Fibroblast of upper back skin (primary cell): ENCODE results near the gene GRIN2A.

Experiments
- DNase-seq: peaks from one replicate; pipeline ENCODE4 v3.0.0-alpha.2; 2013

The GRIN2A gene

GRCh38 chr16:10181196-10182162 lies 749 bp downstream of the GRIN2A start:
- DNase-seq: peak; percentile 54

GRCh38 chr16:10180771-10181163 lies 1.5 kb downstream of the GRIN2A start:
- peak; percentile 18 for DNase-seq

- no peak for DNase-seq
Observed at GRCh38 chr16:10180042-10180770, 2.0 kb downstream of the GRIN2A start.

GRCh38 chr16:10178526-10178925 lies 3.7 kb downstream of the GRIN2A start:
- DNase-seq: no peak

GRCh38 chr16:10178080-10178479 lies 4.1 kb downstream of the GRIN2A start:
- DNase-seq: peak; percentile 51

GRCh38 chr16:10172848-10173655 lies 9.2 kb downstream of the GRIN2A start:
- DNase-seq: peak; percentile 78

GRCh38 chr16:10171221-10171620 lies 11.0 kb downstream of the GRIN2A start:
- DNase-seq: no peak

- DNase-seq: peak; percentile 59
Observed at GRCh38 chr16:10169904-10170410, 12.3 kb downstream of the GRIN2A start.

GRCh38 chr16:10169031-10169430 lies 13.2 kb downstream of the GRIN2A start:
- DNase-seq: no peak

GRCh38 chr16:10168258-10168657 lies 14.0 kb downstream of the GRIN2A start:
- peak; percentile 85 for DNase-seq

- no peak for DNase-seq
Observed at GRCh38 chr16:10165643-10166042, 16.6 kb downstream of the GRIN2A start.

GRCh38 chr16:10162981-10163380 lies 19.2 kb downstream of the GRIN2A start:
- no peak for DNase-seq

- DNase-seq: peak; percentile 54
Observed at GRCh38 chr16:10156099-10156498, 26.1 kb downstream of the GRIN2A start.

GRCh38 chr16:10154389-10154788 lies 27.8 kb downstream of the GRIN2A start:
- DNase-seq: peak; percentile 6

GRCh38 chr16:10153985-10154384 lies 28.2 kb downstream of the GRIN2A start:
- DNase-seq: no peak

- DNase-seq: no peak
Observed at GRCh38 chr16:10151718-10152117, 30.5 kb downstream of the GRIN2A start.

- no peak for DNase-seq
Observed at GRCh38 chr16:10150906-10151305, 31.3 kb downstream of the GRIN2A start.

- no peak for DNase-seq
Observed at GRCh38 chr16:10145542-10146035, 36.6 kb downstream of the GRIN2A start.

GRCh38 chr16:10141671-10142070 lies 40.6 kb downstream of the GRIN2A start:
- DNase-seq: no peak

GRCh38 chr16:10138881-10139280 lies 43.3 kb downstream of the GRIN2A start:
- DNase-seq: no peak

- no peak for DNase-seq
Observed at GRCh38 chr16:10137341-10137740, 44.9 kb downstream of the GRIN2A start.

GRCh38 chr16:10136916-10137315 lies 45.3 kb downstream of the GRIN2A start:
- no peak for DNase-seq

- DNase-seq: peak; percentile 44
Observed at GRCh38 chr16:10130538-10130937, 51.7 kb downstream of the GRIN2A start.
